Measurements from ENCODE around the gene EXOC4.

GRCh38 chr7:133963629-133964028 is 710.8 kb downstream of the EXOC4 start:
- TF ChIP-seq CTCF (IDR thresholded peaks at IDR 0.05; ENCODE audit: low read length): no peak
- no peak for TF ChIP-seq EZH2 (IDR thresholded peaks at IDR 0.05; ENCODE audit: borderline replicate concordance, low read length)

Data from OCI-LY1 (cell line).